HG02763 (cell line): ENCODE measurements around the gene CIZ1.
A peak's percentile ranks its signal among the peaks of the same experiment; 100 is the strongest.

Source experiments
- ATAC-seq: cut with Tn5 transposase; IDR thresholded peaks from one replicate; pipeline ENCODE4 v1.9.1; 2021; ENCODE audit warnings: mild to moderate bottlenecking, moderate library complexity; ENCODE audit not compliant: unreplicated experiment

The CIZ1 gene

GRCh38 chr9:128213746-128214497, 22.6 kb upstream of the CIZ1 start:
- ATAC-seq = no peak

GRCh38 chr9:128211981-128212281, 20.6 kb upstream of the CIZ1 start:
- ATAC-seq = no peak

GRCh38 chr9:128211186-128211980, 20.0 kb upstream of the CIZ1 start:
- ATAC-seq = no peak

GRCh38 chr9:128208946-128209669, 17.7 kb upstream of the CIZ1 start:
- ATAC-seq = no peak

GRCh38 chr9:128208386-128208785, 17.0 kb upstream of the CIZ1 start:
- no peak for ATAC-seq

GRCh38 chr9:128206916-128207910, 15.8 kb upstream of the CIZ1 start:
- ATAC-seq = no peak

GRCh38 chr9:128206484-128206883, 15.1 kb upstream of the CIZ1 start:
- ATAC-seq = no peak

- ATAC-seq = no peak
Observed at GRCh38 chr9:128205296-128205944, 14.0 kb upstream of the CIZ1 start.

- no peak for ATAC-seq
Observed at GRCh38 chr9:128204858-128205257, 13.5 kb upstream of the CIZ1 start.

GRCh38 chr9:128203707-128204551, 12.6 kb upstream of the CIZ1 start:
- no peak for ATAC-seq

- ATAC-seq = peak; percentile 79
Observed at GRCh38 chr9:128203024-128203706, 11.8 kb upstream of the CIZ1 start, which contains the start of gene DNM1. DNM1 (plus strand) TSS chr9:128203379; CDS start chr9:128203471, 92 bp downstream.

GRCh38 chr9:128202648-128203023, 11.3 kb upstream of the CIZ1 start:
- ATAC-seq = no peak

GRCh38 chr9:128201441-128202369, 10.3 kb upstream of the CIZ1 start:
- no peak for ATAC-seq

- no peak for ATAC-seq
Observed at GRCh38 chr9:128193469-128194096, 2.2 kb upstream of the CIZ1 start.

- ATAC-seq = no peak
Observed at GRCh38 chr9:128192601-128193371, 1.4 kb upstream of the CIZ1 start.
